IMR-90 (cell line): ENCODE measurements around the gene CEP126. TPM values are rescaled to one million over a fixed set of nuclear protein-coding genes. Genes with fewer than 3 reads are reported as not detected.

ENCODE experiments used
- ATAC-seq: fragments of 200-7000 bp; cut with Tn5 transposase; 2 replicates; pipeline ENCODE4 v1.9.1; 2020; ENCODE audit warnings: low read depth, mild to moderate bottlenecking, moderate library complexity
- BruUV-seq: library from RNA; stranded (reverse); fragments of 400-500 nt; replicated peaks from 2 replicates; lab custom pipeline; 2021; lab: Mats Ljungman, UMichigan
- CTCF ChIA-PET: fragments of 300-600 bp; formaldehyde crosslinking; extraction: SDS; loops from one replicate; lab custom pipeline; 2021; ENCODE audit warnings: antibody characterized with exemption; lab: Yijun Ruan, JAX
- POLR2A ChIA-PET: fragments of 300-600 bp; sonication (Branson Sonifier 250); formaldehyde crosslinking; loops from one replicate; lab custom pipeline; 2022; ENCODE audit warnings: antibody characterized with exemption; ENCODE audit not compliant: unreplicated experiment; lab: Charles Lee
- DNase-seq: peaks from one replicate; pipeline ENCODE4 v3.0.0; 2013
- H2AFZ ChIP-seq: replicated peaks from 2 replicates; pipeline ENCODE3; 2013; ENCODE audit warnings: low read length, mild to moderate bottlenecking; ENCODE audit not compliant: poor library complexity
- H2AK5ac ChIP-seq: 2 replicates; pipeline ENCODE4 v1.6.1; 2013; ENCODE audit warnings: low read depth, low read length, inconsistent platforms
- H2AK9ac ChIP-seq: replicated peaks from 2 replicates; pipeline ENCODE3; 2013; ENCODE audit warnings: mild to moderate bottlenecking, low read depth, low read length, moderate library complexity; ENCODE audit not compliant: poor library complexity
- H2BK120ac ChIP-seq: 2 replicates; pipeline ENCODE4 v1.6.1; 2013; ENCODE audit warnings: low read depth, low read length, inconsistent platforms
- H2BK15ac ChIP-seq: 3 replicates; pipeline ENCODE4 v1.6.1; 2013; ENCODE audit warnings: low read depth, low read length, inconsistent platforms
- H2BK20ac ChIP-seq: 2 replicates; pipeline ENCODE4 v1.6.1; 2013; ENCODE audit warnings: low read depth, mild to moderate bottlenecking, inconsistent platforms, low read length, moderate library complexity
- H2BK5ac ChIP-seq: 2 replicates; pipeline ENCODE4 v1.6.1; 2013; ENCODE audit warnings: mild to moderate bottlenecking, low read depth, low read length, inconsistent platforms; ENCODE audit not compliant: poor library complexity, severe bottlenecking
- H3K14ac ChIP-seq: replicated peaks from 2 replicates; pipeline ENCODE4 v1.6.1; 2013; ENCODE audit warnings: low read depth, low read length, inconsistent platforms
- H3K18ac ChIP-seq: 2 replicates; pipeline ENCODE4 v1.6.1; 2013; ENCODE audit warnings: low read depth, low read length, control low read depth
- H3K23ac ChIP-seq: 2 replicates; pipeline ENCODE4 v1.6.1; 2013; ENCODE audit warnings: low read depth, low read length, inconsistent platforms
- H3K27ac ChIP-seq: 2 replicates; pipeline ENCODE4 v1.5.1; 2013; ENCODE audit warnings: mild to moderate bottlenecking, control low read depth, low read length; ENCODE audit not compliant: insufficient read depth
- H3K27me3 ChIP-seq: 2 replicates; pipeline ENCODE4 v1.6.1; 2013; ENCODE audit warnings: low read length; ENCODE audit not compliant: control insufficient read depth, insufficient read depth
- H3K36me3 ChIP-seq: 2 replicates; pipeline ENCODE4 v1.6.1; 2013; ENCODE audit warnings: low read length, mixed read lengths; ENCODE audit not compliant: control insufficient read depth, insufficient read depth
- H3K4ac ChIP-seq: 2 replicates; pipeline ENCODE4 v1.6.1; 2013; ENCODE audit warnings: low read depth, low read length, inconsistent platforms
- H3K4me1 ChIP-seq: 2 replicates; pipeline ENCODE4 v1.6.1; 2013; ENCODE audit warnings: low read length, mixed read lengths; ENCODE audit not compliant: control insufficient read depth, insufficient read depth
- H3K4me2 ChIP-seq: 2 replicates; pipeline ENCODE4 v1.6.1; 2013; ENCODE audit warnings: low read depth, mild to moderate bottlenecking, control low read depth, low read length, moderate library complexity
- H3K4me3 ChIP-seq: 2 replicates; pipeline ENCODE4 v1.5.1; 2013; ENCODE audit warnings: low read depth, mild to moderate bottlenecking, control low read depth, low read length, moderate library complexity; ENCODE audit not compliant: insufficient read depth
- H3K56ac ChIP-seq: 2 replicates; pipeline ENCODE4 v1.6.1; 2013; ENCODE audit warnings: low read length, inconsistent platforms; ENCODE audit not compliant: insufficient read depth; ENCODE audit errors: extremely low read depth
- H3K79me1 ChIP-seq, 2 experiments: 2 replicates each; pipeline ENCODE4 v1.6.1; 2013; ENCODE audit warnings: low read length in 2 of 2, inconsistent platforms in 1 of 2, low read depth in 1 of 2
- H3K9ac ChIP-seq: 2 replicates; pipeline ENCODE4 v1.6.1; 2013; ENCODE audit warnings: low read depth, low read length, control low read depth
- H3K9me1 ChIP-seq: 2 replicates; pipeline ENCODE4 v1.6.1; 2013; ENCODE audit warnings: low read length, inconsistent platforms; ENCODE audit not compliant: insufficient read depth
- H3K9me3 ChIP-seq: 2 replicates; pipeline ENCODE4 v1.6.1; 2013; ENCODE audit warnings: low read length; ENCODE audit not compliant: control insufficient read depth, insufficient read depth
- H4K20me1 ChIP-seq: 2 replicates; pipeline ENCODE4 v1.6.1; 2013; ENCODE audit warnings: low read length, inconsistent platforms; ENCODE audit not compliant: insufficient read depth
- H4K5ac ChIP-seq: 2 replicates; pipeline ENCODE4 v1.6.1; 2013; ENCODE audit warnings: mild to moderate bottlenecking, low read depth, low read length, control low read depth
- H4K8ac ChIP-seq, 2 experiments: 2 replicates each; pipeline ENCODE4 v1.6.1; 2013; ENCODE audit warnings: low read depth in 2 of 2, low read length in 2 of 2, control low read depth in 1 of 2, inconsistent platforms in 1 of 2
- H4K91ac ChIP-seq: 2 replicates; pipeline ENCODE4 v1.6.1; 2013; ENCODE audit warnings: low read depth, low read length, inconsistent platforms; ENCODE audit not compliant: insufficient read depth
- CHD1 ChIP-seq: IDR thresholded peaks from 2 replicates; pipeline ENCODE4 v1.6.1; 2012; ENCODE audit warnings: low read depth, low read length, improper control_type of control experiment
- RCOR1 ChIP-seq: IDR thresholded peaks from 2 replicates; pipeline ENCODE4 v1.6.1; 2012; ENCODE audit warnings: mild to moderate bottlenecking, low read length, improper control_type of control experiment; ENCODE audit not compliant: insufficient replicate concordance
- WGBS, 2 experiments: methylation state at CpG; one replicate each; pipeline versions ENCODE4 v1.1.5 to v1.1.7; 2013; ENCODE audit warnings: missing lambda C conversion rate in 2 of 2; ENCODE audit not compliant: insufficient read length in 1 of 2; ENCODE audit errors: extremely low coverage in 2 of 2; 5-methylcytosine and 5-hydroxymethylcytosine counted together
- dilution Hi-C: fragments of 300-500 bp; cut with HindIII; formaldehyde crosslinking; loops from one replicate; pipeline ENCODE4 v1.14.3; 2018; ENCODE audit warnings: low sequenced_read_pairs; ENCODE audit not compliant: unreplicated experiment
- in situ Hi-C: fragments of 300-500 bp; cut with MboI; formaldehyde crosslinking; loops from 3 replicates; pipeline ENCODE4 v1.14.3; 2019; ENCODE audit warnings: low sequenced_read_pairs, inconsistent platforms, mixed read lengths
- intact Hi-C: fragments of 100-400 bp; cut with micrococcal nuclease; formaldehyde crosslinking; loops from 2 replicates; pipeline ENCODE4 v1.10.0; 2022
- polyA plus RNA-seq, 3 experiments: library from polyadenylated mRNA; depleted of rRNA; stranded (reverse); fragments of >200 nt; gene quantifications; 2 replicates each; pipeline ENCODE4 v1.2.3, GENCODE V29; 2012; ENCODE audit warnings: low replicate concordance in 1 of 3
- total RNA-seq: library from RNA; depleted of rRNA; stranded (reverse); fragments of >200 nt; gene quantifications from 2 replicates; pipeline ENCODE4 v1.2.3, GENCODE V29; 2012

The CEP126 gene
- total and polyA plus RNA-seq, 2 of the 4 experiments (the other 2 are of a cell fraction) = 0.72 to 1.4 TPM

GRCh38 chr11:102026217-102026616, 111.4 kb downstream of the CEP126 start:
- no peaks in the 10 kb centered on the region for H3K79me1 ChIP-seq
- H3K4me1 ChIP-seq = no peaks in the 10 kb centered on the region; the same call in 1 of the 2 replicates
- dilution Hi-C loops = no loop called here
- 0 out of 2 replicates have a peak, but pooled peaks cover 3% of the 10 kb centered on the region for H3K9me1 ChIP-seq
- DNase-seq (no peak), ATAC-seq (no peak)
- H3K56ac ChIP-seq = no peak overlapping the region
- H3K36me3 ChIP-seq = no peaks in the 10 kb centered on the region
- no peaks in the 10 kb centered on the region for H4K20me1 ChIP-seq
- no peak overlapping the region for H2BK20ac ChIP-seq
- H3K18ac ChIP-seq = no peak overlapping the region
- H3K27me3 ChIP-seq = no peaks in the 10 kb centered on the region
- no peak overlapping the region for H3K4ac ChIP-seq
- CTCF ChIA-PET = no interaction called here
- no peak overlapping the region for H4K5ac ChIP-seq
- no TSS peak for BruUV-seq
- H3K4me3 ChIP-seq = no peak overlapping the region
- TF ChIP-seq CHD1 (no peak), RCOR1 (no peak)
- no peak overlapping the region for H2BK15ac ChIP-seq
- in situ Hi-C loops = no loop called here
- no peak overlapping the region for H3K9ac ChIP-seq
- H3K27ac ChIP-seq = no peak overlapping the region
- H3K14ac ChIP-seq = no peak overlapping the region
- no peak overlapping the region for H3K4me2 ChIP-seq
- no peak overlapping the region for H4K91ac ChIP-seq
- no peak overlapping the region for H2BK120ac ChIP-seq
- no peak overlapping the region for H2BK5ac ChIP-seq
- no peak overlapping the region for H2AK5ac ChIP-seq
- no peak overlapping the region for H2AK9ac ChIP-seq
- POLR2A ChIA-PET = no interaction called here
- no peak overlapping the region for H2AFZ ChIP-seq
- H3K9me3 ChIP-seq = no peaks in the 10 kb centered on the region
- H3K23ac ChIP-seq = no peak overlapping the region
- intact Hi-C loops = no loop called here
- H4K8ac ChIP-seq = no peak overlapping the region
- no CpG with 5 or more reads among the region's 4 CpGs for whole genome bisulfite sequencing, 2 experiments
